ENCODE results near the gene DCTPP1. TPM values are rescaled to one million over a fixed set of nuclear protein-coding genes. Genes with fewer than 3 reads are reported as not detected.

The DCTPP1 gene
- total and polyA plus RNA-seq, 2 of the 13 experiments (the other 11 are each of a cell fraction or from before 2014, with no cell fraction given), result 54.8 to 74.4 TPM

- peak; percentile 16; the same call in 1 of the 2 replicates for TF ChIP-seq ARID2 (CRISPR knock-in tag; IDR thresholded peaks at IDR 0.05; ENCODE audit: borderline replicate concordance)
- TF ChIP-seq ZBTB2 (CRISPR knock-in tag; IDR thresholded peaks at IDR 0.05; ENCODE audit: low read depth), result 0 out of 2 replicates have a peak, but pooled peaks have one; percentile 15
- 0 out of 2 replicates have a peak, but pooled peaks have one; percentile 14 for TF ChIP-seq ZNF143 (CRISPR knock-in tag; IDR thresholded peaks at IDR 0.05)
- TF ChIP-seq AKNA (CRISPR knock-in tag; IDR thresholded peaks at IDR 0.05; ENCODE audit: borderline replicate concordance), result peak; percentile 71; the same call in 1 of the 2 replicates
- peak; percentile 45; the same call in 1 of the 2 replicates for TF ChIP-seq ZSCAN21 (CRISPR knock-in tag; IDR thresholded peaks at IDR 0.05; ENCODE audit: borderline replicate concordance)
- peak; percentile 54; the same call in 1 of the 2 replicates for TF ChIP-seq ZSCAN31 (CRISPR knock-in tag; IDR thresholded peaks at IDR 0.05; ENCODE audit: low read depth)
- peak; percentile 39; the same call in 1 of the 2 replicates for TF ChIP-seq MTERF4 (CRISPR knock-in tag; IDR thresholded peaks at IDR 0.05)
- TF ChIP-seq ZNF331 (CRISPR knock-in tag; IDR thresholded peaks at IDR 0.05), result peak; percentile 6; the same call in 1 of the 2 replicates
- TF ChIP-seq ZNF740 (CRISPR knock-in tag; IDR thresholded peaks at IDR 0.05), result peak; percentile 29; the same call in 1 of the 2 replicates
- TF ChIP-seq RAD21 (CRISPR knock-in tag; IDR thresholded peaks at IDR 0.05), result peak; percentile 66
- TF ChIP-seq NFE2L2 (IDR thresholded peaks at IDR 0.05; ENCODE audit: low read length), result no peak
- TF ChIP-seq ZNF883 (CRISPR knock-in tag; IDR thresholded peaks at IDR 0.05; ENCODE audit: not compliant biosample characterization), result peak; percentile 26
- no peak for TF ChIP-seq SOX6 (IDR thresholded peaks at IDR 0.05)
- peak; percentile 65 for TF ChIP-seq SOX6 (CRISPR knock-in tag; IDR thresholded peaks at IDR 0.05)
- peak; percentile 37; the same call in 1 of the 2 replicates for TF ChIP-seq ZNF468 (CRISPR knock-in tag; IDR thresholded peaks at IDR 0.05)
- peak; percentile 79 for TF ChIP-seq ZNF746 (CRISPR knock-in tag; IDR thresholded peaks at IDR 0.05)
- TF ChIP-seq SIN3A (IDR thresholded peaks at IDR 0.05; ENCODE audit: borderline replicate concordance, low read depth, low read length), result peak; percentile 17; the same call in 1 of the 2 replicates
- TF ChIP-seq TSC22D2 (CRISPR knock-in tag; IDR thresholded peaks at IDR 0.05; ENCODE audit: borderline replicate concordance), result peak; percentile 43; the same call in 1 of the 2 replicates
- peak; percentile 83; the same call in 1 of the 2 replicates for TF ChIP-seq IRX3 (CRISPR knock-in tag; IDR thresholded peaks at IDR 0.05; ENCODE audit: borderline replicate concordance, low read depth)
Measured at GRCh38 chr16:30430428-30430970, 669 bp upstream of the DCTPP1 start (continued).

All from HepG2 (cell line).